Activated naive CD8-positive, alpha-beta T cell treated with anti-CD3 and anti-CD28 coated beads, Interleukin-2, amount 50 U/mL, for 24 hours (primary cell): ENCODE data around the gene SLCO2A1.

Experiments
- ATAC-seq: fragments of 150-1000 bp; cut with Tn5 transposase; one replicate; pipeline ENCODE4 v1.10.0; 2021
- DNase-seq: peaks from one replicate; pipeline ENCODE4 v3.0.0; 2021
- H3K27ac Mint-ChIP-seq: one replicate; pipeline ENCODE4 v1.8.0; 2021; ENCODE audit warnings: mild to moderate bottlenecking, mixed read lengths
- H3K27me3 Mint-ChIP-seq: one replicate; pipeline ENCODE4 v1.8.0; 2021; ENCODE audit warnings: mixed read lengths
- H3K36me3 Mint-ChIP-seq: one replicate; pipeline ENCODE4 v1.8.0; 2021; ENCODE audit warnings: low read depth, mixed read lengths
- H3K4me1 Mint-ChIP-seq: one replicate; pipeline ENCODE4 v1.8.0; 2021; ENCODE audit warnings: mixed read lengths
- H3K4me3 Mint-ChIP-seq: one replicate; pipeline ENCODE4 v1.8.0; 2021; ENCODE audit warnings: mild to moderate bottlenecking, moderate library complexity, mixed read lengths
- H3K9me3 Mint-ChIP-seq: one replicate; pipeline ENCODE4 v1.8.0; 2021; ENCODE audit warnings: mixed read lengths

SLCO2A1 gene

DNA sequence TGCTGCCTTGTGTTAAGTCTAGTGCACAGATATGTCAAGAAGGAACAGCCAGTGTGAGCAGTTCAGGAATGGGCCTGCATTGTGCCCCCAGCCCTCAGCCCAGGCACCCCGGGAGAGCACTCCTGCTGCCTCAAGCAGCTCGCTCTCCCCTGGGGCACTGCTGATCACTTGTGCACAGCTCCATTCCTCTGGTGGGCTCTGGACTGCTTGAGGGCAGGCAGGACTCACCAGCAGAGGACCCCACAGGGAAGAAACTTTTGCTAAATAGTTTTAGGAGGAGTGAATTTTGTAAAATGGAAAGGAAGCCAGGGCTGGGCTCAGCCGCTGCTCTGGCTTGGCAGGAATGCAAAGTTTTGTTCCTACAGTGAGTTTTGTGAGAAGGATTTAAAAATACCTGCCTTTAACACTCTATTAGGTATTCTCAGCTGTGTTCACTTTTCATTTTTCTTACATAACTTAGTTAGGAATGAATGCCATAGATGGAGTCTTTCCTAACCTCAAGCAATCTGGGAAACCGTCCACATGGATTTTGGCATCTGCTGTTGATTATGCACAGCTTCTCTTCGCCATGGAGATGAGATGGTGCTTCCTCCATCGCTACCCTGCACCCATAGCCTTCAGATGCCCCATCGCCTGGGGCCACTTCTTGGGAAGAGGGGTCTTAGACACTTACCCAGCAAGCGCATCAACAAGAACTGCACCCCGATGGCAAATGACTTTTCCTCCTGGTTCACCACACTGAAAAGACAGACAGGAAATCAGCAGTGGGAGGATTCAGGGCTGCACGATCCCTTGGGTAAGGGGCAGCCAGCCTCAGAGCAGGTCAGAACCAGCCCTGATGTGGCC lies 91.7 kb downstream of the SLCO2A1 start:
- DNase-seq: no peak
- no peak for ATAC-seq
- H3K36me3 Mint-ChIP-seq: no peaks in the 10 kb centered on the region
- H3K9me3 Mint-ChIP-seq: no peaks in the 10 kb centered on the region
- H3K4me3 Mint-ChIP-seq: no peak overlapping the region
- peaks cover 3% of the 10 kb centered on the region for H3K27me3 Mint-ChIP-seq
- H3K27ac Mint-ChIP-seq: no peak overlapping the region
- H3K4me1 Mint-ChIP-seq: peaks cover 6% of the 10 kb centered on the region

DNA sequence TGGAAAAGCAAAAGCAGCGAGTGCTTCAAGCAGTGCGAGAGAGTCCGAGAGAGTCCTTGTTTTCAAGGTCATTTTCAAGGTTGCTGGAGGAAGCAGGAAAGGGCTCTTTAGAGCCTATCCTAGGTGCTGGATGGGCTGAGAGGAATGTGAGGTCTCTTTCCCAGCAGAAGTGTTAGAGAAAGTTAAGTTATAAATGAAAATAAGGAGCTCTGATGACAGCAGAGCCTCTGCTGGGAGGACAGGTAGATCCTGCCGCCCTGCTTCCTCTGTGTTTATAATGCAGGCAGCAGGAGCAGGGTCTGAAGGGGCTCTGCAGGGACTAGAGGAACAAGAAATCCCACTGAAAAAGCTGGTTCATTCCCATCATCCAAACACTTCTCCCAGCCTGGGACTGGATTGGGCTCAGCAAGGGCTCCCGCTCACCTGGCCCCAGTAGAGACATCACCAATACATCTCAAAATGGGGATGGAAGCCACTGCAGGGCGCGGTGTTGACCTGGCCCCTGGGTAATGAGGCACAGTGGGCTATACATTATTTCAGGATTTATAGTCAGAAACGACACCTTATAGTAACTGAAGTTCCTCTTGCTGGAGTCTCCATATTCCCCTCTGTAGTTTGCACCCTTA lies 92.6 kb downstream of the SLCO2A1 start:
- no peak overlapping the region for H3K27ac Mint-ChIP-seq
- H3K9me3 Mint-ChIP-seq: no peaks in the 10 kb centered on the region
- no peak for DNase-seq
- H3K4me3 Mint-ChIP-seq: no peak overlapping the region
- no peaks in the 10 kb centered on the region for H3K27me3 Mint-ChIP-seq
- ATAC-seq: no peak
- H3K36me3 Mint-ChIP-seq: no peaks in the 10 kb centered on the region
- H3K4me1 Mint-ChIP-seq: no peaks in the 10 kb centered on the region

DNA sequence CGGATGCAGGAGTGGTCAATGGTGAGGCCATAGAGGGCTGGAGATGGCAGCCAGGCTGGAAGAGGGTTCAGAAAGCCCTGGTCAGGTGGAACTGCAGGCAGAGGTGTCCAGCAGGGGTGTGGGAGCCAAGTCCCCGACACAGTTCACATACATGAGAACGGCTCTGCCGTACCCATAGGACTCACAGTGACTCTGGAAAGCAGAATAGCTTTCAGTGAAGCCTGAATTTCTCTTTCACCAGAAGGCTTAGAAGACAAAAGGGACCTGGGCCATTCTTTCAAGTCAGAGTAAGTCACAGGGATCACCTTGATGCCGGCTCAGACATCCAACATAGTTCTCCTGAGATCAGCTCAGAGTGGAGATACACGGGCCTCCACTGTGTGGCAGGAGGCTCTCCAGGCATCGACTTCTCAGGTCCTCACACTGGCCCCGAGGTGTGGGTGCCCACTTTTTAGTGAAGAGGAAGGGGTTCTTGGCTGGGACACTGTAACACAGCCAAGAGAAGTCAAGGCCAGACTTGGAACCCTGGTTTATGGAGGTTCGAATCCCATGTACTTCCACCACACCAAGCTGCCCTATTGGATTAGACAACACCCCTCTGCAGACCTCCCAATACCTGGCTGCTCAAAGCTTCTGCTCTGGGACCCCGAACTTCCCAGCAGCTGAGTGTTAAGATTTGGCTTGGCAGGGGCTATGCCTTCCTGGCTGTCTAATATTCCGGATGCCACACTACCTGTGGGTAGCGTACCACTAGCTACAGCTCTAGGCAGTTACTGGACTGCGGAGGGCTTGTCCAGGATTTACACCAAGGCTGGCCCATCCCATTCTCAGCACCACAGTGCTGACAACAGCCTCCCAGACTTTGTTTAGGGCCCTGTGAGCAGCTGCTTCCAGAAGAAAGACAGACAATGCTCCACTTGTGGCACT lies 93.6 kb downstream of the SLCO2A1 start:
- Mint-ChIP-seq H3K36me3 (no peaks in the 10 kb centered on the region), H3K4me3 (no peak overlapping the region), H3K4me1 (no peaks in the 10 kb centered on the region), H3K27me3 (no peaks in the 10 kb centered on the region), H3K27ac (no peak overlapping the region), H3K9me3 (no peaks in the 10 kb centered on the region)
- DNase-seq (no peak), ATAC-seq (no peak)

GRCh38 chr3:133934996-133935842 lies 94.5 kb downstream of the SLCO2A1 start:
- DNase-seq (no peak), ATAC-seq (no peak)
- H3K27me3 Mint-ChIP-seq: no peaks in the 10 kb centered on the region
- no peaks in the 10 kb centered on the region for H3K9me3 Mint-ChIP-seq
- H3K36me3 Mint-ChIP-seq: no peaks in the 10 kb centered on the region
- H3K4me1 Mint-ChIP-seq: no peaks in the 10 kb centered on the region
- H3K27ac Mint-ChIP-seq: no peak overlapping the region
- H3K4me3 Mint-ChIP-seq: no peak overlapping the region

- ATAC-seq (no peak), DNase-seq (no peak)
- Mint-ChIP-seq H3K4me3 (no peak overlapping the region), H3K27me3 (no peaks in the 10 kb centered on the region), H3K36me3 (no peaks in the 10 kb centered on the region), H3K9me3 (no peaks in the 10 kb centered on the region), H3K27ac (no peak overlapping the region), H3K4me1 (no peaks in the 10 kb centered on the region)
Observed at GRCh38 chr3:133934073-133934970, 95.4 kb downstream of the SLCO2A1 start.

- H3K27me3 Mint-ChIP-seq: no peaks in the 10 kb centered on the region
- H3K36me3 Mint-ChIP-seq: no peaks in the 10 kb centered on the region
- no peak for DNase-seq
- no peak overlapping the region for H3K4me3 Mint-ChIP-seq
- no peaks in the 10 kb centered on the region for H3K4me1 Mint-ChIP-seq
- no peaks in the 10 kb centered on the region for H3K9me3 Mint-ChIP-seq
- ATAC-seq: no peak
- no peak overlapping the region for H3K27ac Mint-ChIP-seq
Observed at GRCh38 chr3:133933097-133934024, 96.4 kb downstream of the SLCO2A1 start.

DNA sequence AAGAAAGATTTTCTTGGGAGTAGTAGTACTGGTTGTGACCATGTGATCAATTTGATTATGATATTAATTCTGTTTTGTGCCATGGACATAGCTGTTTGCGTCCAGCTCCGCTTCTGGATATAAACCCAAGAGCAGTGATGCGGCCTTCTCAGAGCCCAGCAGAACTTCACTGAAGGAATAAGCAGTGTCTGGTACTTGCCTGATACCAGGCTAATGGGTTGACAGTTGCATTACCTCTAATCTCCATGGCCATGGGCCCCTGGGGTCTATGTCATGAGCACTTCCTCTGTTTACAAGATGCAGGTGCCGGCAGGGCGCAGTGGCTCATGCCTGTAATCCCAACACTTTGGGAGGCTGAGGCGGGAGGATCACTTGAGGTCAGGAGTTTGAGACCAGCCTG lies 97.7 kb downstream of the SLCO2A1 start:
- no peak overlapping the region for H3K4me3 Mint-ChIP-seq
- no peak for ATAC-seq
- no peak overlapping the region for H3K27ac Mint-ChIP-seq
- DNase-seq: no peak
- H3K4me1 Mint-ChIP-seq: peaks cover 7% of the 10 kb centered on the region
- peaks cover 2% of the 10 kb centered on the region for H3K27me3 Mint-ChIP-seq
- H3K36me3 Mint-ChIP-seq: no peaks in the 10 kb centered on the region
- H3K9me3 Mint-ChIP-seq: no peaks in the 10 kb centered on the region

- Mint-ChIP-seq H3K36me3 (no peaks in the 10 kb centered on the region), H3K9me3 (no peaks in the 10 kb centered on the region), H3K4me1 (peaks cover 9% of the 10 kb centered on the region), H3K4me3 (no peak overlapping the region), H3K27ac (no peak overlapping the region), H3K27me3 (peaks cover 10% of the 10 kb centered on the region)
- ATAC-seq: no peak
- DNase-seq: no peak
Observed at GRCh38 chr3:133931084-133931483, 98.6 kb downstream of the SLCO2A1 start.

- H3K36me3 Mint-ChIP-seq: no peaks in the 10 kb centered on the region
- H3K27me3 Mint-ChIP-seq: peaks cover 10% of the 10 kb centered on the region
- ATAC-seq (no peak), DNase-seq (no peak)
- H3K27ac Mint-ChIP-seq: no peak overlapping the region
- H3K4me1 Mint-ChIP-seq: peaks cover 9% of the 10 kb centered on the region
- no peaks in the 10 kb centered on the region for H3K9me3 Mint-ChIP-seq
- no peak overlapping the region for H3K4me3 Mint-ChIP-seq
Observed at GRCh38 chr3:133930341-133930933, 99.3 kb downstream of the SLCO2A1 start.

DNA sequence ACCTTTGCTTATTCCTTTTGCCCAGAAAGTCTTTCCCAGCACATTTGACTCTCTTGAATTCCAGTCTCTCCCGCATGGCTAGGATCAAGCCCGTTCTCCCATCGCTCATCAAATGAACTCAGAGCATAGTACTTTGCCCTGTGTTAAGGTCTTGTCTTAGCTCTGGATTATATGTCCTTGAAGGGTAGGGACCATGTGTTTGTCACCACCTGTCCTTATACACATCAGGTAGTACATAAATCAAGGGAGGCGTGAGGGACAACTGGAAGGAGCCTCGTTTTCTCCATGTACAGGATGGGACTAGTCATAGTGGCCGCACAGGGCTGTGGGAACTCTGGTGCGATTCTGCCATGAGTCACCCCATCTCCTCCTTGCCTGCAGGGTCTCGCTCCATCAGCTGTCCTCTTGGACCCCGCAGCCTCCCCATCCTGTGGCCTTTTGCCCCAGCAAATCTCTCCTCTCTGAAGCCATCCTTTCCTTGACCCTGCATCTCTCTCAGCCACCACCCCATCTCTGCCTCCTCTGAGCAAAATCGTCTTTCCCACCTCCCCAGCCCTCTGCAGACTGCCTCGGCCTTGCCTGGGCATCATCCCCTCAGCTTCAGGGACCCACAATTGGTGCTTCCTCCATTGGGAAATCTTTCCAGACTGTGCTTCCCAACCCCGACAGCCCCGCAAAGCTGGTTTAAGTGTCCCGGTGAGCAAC lies 100.7 kb downstream of the SLCO2A1 start:
- DNase-seq: no peak
- H3K27me3 Mint-ChIP-seq: peaks cover 12% of the 10 kb centered on the region
- H3K4me3 Mint-ChIP-seq: no peak overlapping the region

DNA sequence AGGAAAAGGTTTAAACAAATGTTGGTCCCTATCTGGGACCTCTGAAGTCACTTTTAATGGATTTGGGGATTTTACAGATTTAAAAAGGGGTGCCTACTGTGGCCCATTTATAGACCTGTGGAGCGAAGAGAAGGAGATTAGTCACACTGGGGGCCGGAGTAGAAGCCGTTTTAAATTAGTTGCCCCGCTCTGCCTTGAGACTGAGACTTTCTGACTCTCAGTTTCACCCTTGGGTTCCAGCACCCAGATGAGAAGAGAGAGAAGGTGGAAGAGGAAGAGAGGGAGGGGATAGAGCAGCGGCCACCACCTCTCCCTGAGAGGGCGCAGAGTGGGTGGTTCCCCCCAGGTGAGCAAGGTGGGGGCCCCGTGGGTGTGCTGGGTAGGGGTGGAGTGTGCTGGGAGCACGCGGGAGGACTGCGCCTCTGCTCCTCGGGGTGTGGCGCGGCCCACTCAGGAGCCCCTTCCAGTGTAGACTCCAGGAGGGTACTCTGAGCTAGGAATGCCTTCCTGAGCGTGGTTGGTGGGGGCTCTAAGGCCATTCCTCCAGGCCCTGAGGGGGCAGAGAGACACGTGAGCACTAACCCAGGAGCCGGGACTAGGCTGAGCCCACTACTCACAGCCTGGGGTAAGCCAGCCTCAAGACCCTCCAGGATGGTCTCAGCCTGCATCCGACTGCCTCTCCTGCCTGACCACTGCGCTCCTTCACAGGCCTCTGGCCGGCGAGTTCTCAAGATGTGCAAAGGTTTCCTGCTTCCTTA lies 101.4 kb downstream of the SLCO2A1 start:
- H3K27me3 Mint-ChIP-seq: peaks cover 12% of the 10 kb centered on the region

More for the DNA sequence above, 100.7 kb downstream of the SLCO2A1 start:
- ATAC-seq: no peak
- Mint-ChIP-seq H3K4me1 (peaks cover 9% of the 10 kb centered on the region), H3K27ac (no peak overlapping the region), H3K36me3 (no peaks in the 10 kb centered on the region), H3K9me3 (no peaks in the 10 kb centered on the region)

More for the DNA sequence above, 101.4 kb downstream of the SLCO2A1 start:
- ATAC-seq (no peak), DNase-seq (no peak)
- Mint-ChIP-seq H3K27ac (no peak overlapping the region), H3K36me3 (no peaks in the 10 kb centered on the region), H3K4me3 (peak overlapping the region; percentile 44), H3K4me1 (peaks cover 9% of the 10 kb centered on the region), H3K9me3 (no peaks in the 10 kb centered on the region)
